Central memory CD8-positive, alpha-beta T cell (primary cell): ENCODE measurements around the gene RSAD1.

ENCODE experiments used
- ATAC-seq: fragments of 150-1000 bp; cut with Tn5 transposase; replicated peaks from 2 replicates; pipeline ENCODE4 v1.10.0; 2022; ENCODE audit warnings: mild to moderate bottlenecking, moderate FRiP score, moderate number of reproducible peaks; ENCODE audit not compliant: poor library complexity, severe bottlenecking; ENCODE audit errors: extremely low read depth
- DNase-seq, 2 donors: peaks; one replicate each; pipeline ENCODE4 v3.0.0; 2021; ENCODE audit warnings: low spot score in 2 of 2
- H3K27ac Mint-ChIP-seq: one replicate; pipeline ENCODE4 v1.8.0; 2022; ENCODE audit warnings: low read depth, mild to moderate bottlenecking, moderate library complexity, mixed read lengths
- H3K27me3 Mint-ChIP-seq: one replicate; pipeline ENCODE4 v1.8.0; 2022; ENCODE audit warnings: mixed read lengths
- H3K36me3 Mint-ChIP-seq: one replicate; pipeline ENCODE4 v1.8.0; 2022; ENCODE audit warnings: mild to moderate bottlenecking, moderate library complexity, mixed read lengths; ENCODE audit not compliant: insufficient read depth
- H3K4me1 Mint-ChIP-seq: one replicate; pipeline ENCODE4 v1.8.0; 2022; ENCODE audit warnings: mixed read lengths
- H3K4me3 Mint-ChIP-seq: one replicate; pipeline ENCODE4 v1.8.0; 2022; ENCODE audit warnings: mild to moderate bottlenecking, moderate library complexity, mixed read lengths
- H3K9me3 Mint-ChIP-seq: one replicate; pipeline ENCODE4 v1.8.0; 2022; ENCODE audit warnings: mixed read lengths

Gene RSAD1

GRCh38 chr17:50527949-50528474, 49.4 kb downstream of the RSAD1 start:
- DNase-seq (no peak), ATAC-seq (no peak)
- H3K9me3 Mint-ChIP-seq = no peaks in the 10 kb centered on the region
- peaks cover 1% of the 10 kb centered on the region for H3K36me3 Mint-ChIP-seq
- no peak overlapping the region for H3K27ac Mint-ChIP-seq
- no peak overlapping the region for H3K4me3 Mint-ChIP-seq
- peaks cover 50% of the 10 kb centered on the region for H3K27me3 Mint-ChIP-seq
- H3K4me1 Mint-ChIP-seq = no peaks in the 10 kb centered on the region

- no peak overlapping the region for H3K27ac Mint-ChIP-seq
- H3K36me3 Mint-ChIP-seq = peaks cover 1% of the 10 kb centered on the region
- H3K4me3 Mint-ChIP-seq = no peak overlapping the region
- peaks cover 12% of the 10 kb centered on the region for H3K4me1 Mint-ChIP-seq
- ATAC-seq = no peak
- H3K9me3 Mint-ChIP-seq = no peaks in the 10 kb centered on the region
- no peak for DNase-seq
- H3K27me3 Mint-ChIP-seq = peaks cover 68% of the 10 kb centered on the region
Observed at GRCh38 chr17:50529849-50530248, 51.2 kb downstream of the RSAD1 start.

- no peak overlapping the region for H3K27ac Mint-ChIP-seq
- H3K4me3 Mint-ChIP-seq = no peak overlapping the region
- ATAC-seq = no peak
- no peaks in the 10 kb centered on the region for H3K9me3 Mint-ChIP-seq
- peaks cover 85% of the 10 kb centered on the region for H3K27me3 Mint-ChIP-seq
- DNase-seq = no peak
- H3K36me3 Mint-ChIP-seq = peaks cover 1% of the 10 kb centered on the region
- peaks cover 12% of the 10 kb centered on the region for H3K4me1 Mint-ChIP-seq
Observed at GRCh38 chr17:50531428-50532025, 52.9 kb downstream of the RSAD1 start.

- DNase-seq (no peak), ATAC-seq (no peak)
- Mint-ChIP-seq H3K9me3 (no peaks in the 10 kb centered on the region), H3K27ac (no peak within 1 kb of the TSS), H3K4me1 (peaks cover 12% of the 10 kb centered on the region), H3K4me3 (peak within 1 kb of the TSS; percentile 41), H3K36me3 (peaks cover 1% of the 10 kb centered on the region), H3K27me3 (peaks cover 86% of the 10 kb centered on the region)
Observed at GRCh38 chr17:50532452-50533024, 53.9 kb downstream of the RSAD1 start, which contains the start of gene EPN3. Gene EPN3 (plus strand): TSS chr17:50532735. CDS start chr17:50536557, 3,822 bp downstream.

- no peak overlapping the region for H3K4me3 Mint-ChIP-seq
- peaks cover 12% of the 10 kb centered on the region for H3K4me1 Mint-ChIP-seq
- peaks cover 84% of the 10 kb centered on the region for H3K27me3 Mint-ChIP-seq
- H3K9me3 Mint-ChIP-seq = no peaks in the 10 kb centered on the region
- peaks cover 1% of the 10 kb centered on the region for H3K36me3 Mint-ChIP-seq
- DNase-seq (no peak), ATAC-seq (no peak)
- H3K27ac Mint-ChIP-seq = no peak overlapping the region
Observed at GRCh38 chr17:50533185-50533584, 54.5 kb downstream of the RSAD1 start.

GRCh38 chr17:50533720-50534148, 55.1 kb downstream of the RSAD1 start:
- Mint-ChIP-seq H3K27ac (no peak overlapping the region), H3K9me3 (no peaks in the 10 kb centered on the region), H3K4me3 (peak overlapping the region; percentile 41), H3K36me3 (peaks cover 1% of the 10 kb centered on the region), H3K4me1 (peaks cover 12% of the 10 kb centered on the region), H3K27me3 (peaks cover 79% of the 10 kb centered on the region)
- ATAC-seq (no peak), DNase-seq (no peak)

GRCh38 chr17:50534222-50534978, 55.7 kb downstream of the RSAD1 start:
- ATAC-seq = no peak
- no peak for DNase-seq
- Mint-ChIP-seq H3K27me3 (peaks cover 72% of the 10 kb centered on the region), H3K9me3 (no peaks in the 10 kb centered on the region), H3K4me3 (no peak overlapping the region), H3K36me3 (peaks cover 1% of the 10 kb centered on the region), H3K27ac (no peak overlapping the region), H3K4me1 (peaks cover 12% of the 10 kb centered on the region)

GRCh38 chr17:50534979-50535326, 56.3 kb downstream of the RSAD1 start:
- ATAC-seq (no peak), DNase-seq (no peak)
- no peak overlapping the region for H3K27ac Mint-ChIP-seq
- no peak overlapping the region for H3K4me3 Mint-ChIP-seq
- peaks cover 66% of the 10 kb centered on the region for H3K27me3 Mint-ChIP-seq
- peaks cover 12% of the 10 kb centered on the region for H3K4me1 Mint-ChIP-seq
- peaks cover 1% of the 10 kb centered on the region for H3K36me3 Mint-ChIP-seq
- H3K9me3 Mint-ChIP-seq = no peaks in the 10 kb centered on the region

- Mint-ChIP-seq H3K9me3 (no peaks in the 10 kb centered on the region), H3K36me3 (peaks cover 1% of the 10 kb centered on the region), H3K27ac (no peak overlapping the region), H3K27me3 (peaks cover 62% of the 10 kb centered on the region), H3K4me1 (peaks cover 12% of the 10 kb centered on the region), H3K4me3 (no peak overlapping the region)
- DNase-seq (no peak), ATAC-seq (no peak)
Observed at GRCh38 chr17:50535407-50535806, 56.7 kb downstream of the RSAD1 start.
